ENCODE data around the gene LENG9. TPM values are rescaled to one million over a fixed set of nuclear protein-coding genes. Genes with fewer than 3 reads are reported as not detected.

Gene LENG9
- total RNA-seq, 4 donors from 2014 or later, result 5.9 to 10.3 (median 9.4) TPM

GRCh38 chr19:54453921-54454780, 9.4 kb downstream of the LENG9 start:
- H3K36me3 ChIP-seq, result peaks cover 3 to 80% (median 64%) of the 10 kb centered on the region in 3 donors

GRCh38 chr19:54452626-54453025, 11.0 kb downstream of the LENG9 start:
- peaks cover 3 to 65% (median 53%) of the 10 kb centered on the region in 3 donors for H3K36me3 ChIP-seq
- no peaks in the 10 kb centered on the region for H3K9me3 ChIP-seq
- no peak overlapping the region for H3K4me3 ChIP-seq
- no peak overlapping the region for H3K27ac ChIP-seq
- DNase-seq (ENCODE audit: low spot score in 2 of 2), result no peak
- 89 to 92% methylated on average over 10 to 11 of the region's 11 CpGs for WGBS, 2 donors
- no peaks in the 10 kb centered on the region for H3K27me3 ChIP-seq
- no peak for TF ChIP-seq POLR2A (IDR thresholded peaks at IDR 0.05)
- TF ChIP-seq CTCF (IDR thresholded peaks at IDR 0.05), result no peak
- no peak for TF ChIP-seq EP300 (IDR thresholded peaks at IDR 0.05)
- peaks cover 0 to 52% (median 19%) of the 10 kb centered on the region in 4 donors for H3K4me1 ChIP-seq

More at GRCh38 chr19:54453921-54454780, 9.4 kb downstream of the LENG9 start:
- no peak for TF ChIP-seq EP300 (IDR thresholded peaks at IDR 0.05)
- no peak for TF ChIP-seq POLR2A (IDR thresholded peaks at IDR 0.05)
- no peak for TF ChIP-seq CTCF (IDR thresholded peaks at IDR 0.05)
- Histone ChIP-seq H3K4me3 (no peak overlapping the region), H3K27ac (no peak overlapping the region), H3K4me1 (peaks cover 0 to 62% (median 18%) of the 10 kb centered on the region in 4 donors), H3K27me3 (no peaks in the 10 kb centered on the region), H3K9me3 (no peaks in the 10 kb centered on the region)
- 89 to 94% methylated on average over 29 to 30 of the region's 31 CpGs for WGBS, 2 donors
- DNase-seq (ENCODE audit: low spot score in 2 of 2), result no peak

GRCh38 chr19:54451997-54452396, 11.6 kb downstream of the LENG9 start:
- 81 to 89% methylated on average over 11 of the region's 11 CpGs for WGBS, 2 donors
- Histone ChIP-seq H3K4me3 (no peak overlapping the region), H3K36me3 (peaks cover 3 to 59% (median 47%) of the 10 kb centered on the region in 3 donors), H3K27ac (no peak overlapping the region), H3K9me3 (no peaks in the 10 kb centered on the region), H3K4me1 (peaks cover 0 to 58% (median 25%) of the 10 kb centered on the region in 4 donors), H3K27me3 (no peaks in the 10 kb centered on the region)
- TF ChIP-seq POLR2A (IDR thresholded peaks at IDR 0.05) (no peak), CTCF (IDR thresholded peaks at IDR 0.05) (no peak), EP300 (IDR thresholded peaks at IDR 0.05) (no peak)
- no peak for DNase-seq (ENCODE audit: low spot score in 2 of 2)

GRCh38 chr19:54451331-54451871, 12.2 kb downstream of the LENG9 start:
- no peak overlapping the region for H3K4me3 ChIP-seq
- H3K36me3 ChIP-seq, result peaks cover 3 to 53% (median 41%) of the 10 kb centered on the region in 3 donors
- no peaks in the 10 kb centered on the region for H3K27me3 ChIP-seq
- H3K27ac ChIP-seq, result peak overlapping the region in 1 of 4 donors; percentile 24
- DNase-seq (ENCODE audit: low spot score in 2 of 2), result no peak
- H3K4me1 ChIP-seq, result peaks cover 0 to 64% (median 29%) of the 10 kb centered on the region in 4 donors
- no peak for TF ChIP-seq EP300 (IDR thresholded peaks at IDR 0.05)
- 38% methylated on average over 9 of the region's 9 CpGs for WGBS, 2 donors
- no peaks in the 10 kb centered on the region for H3K9me3 ChIP-seq

- Histone ChIP-seq H3K27ac (peak overlapping the region; percentile 77 to 98 (median 94)), H3K4me1 (peaks cover 0 to 75% (median 29%) of the 10 kb centered on the region in 4 donors), H3K27me3 (no peaks in the 10 kb centered on the region), H3K36me3 (peaks cover 3 to 51% (median 26%) of the 10 kb centered on the region in 3 donors), H3K9me3 (no peaks in the 10 kb centered on the region), H3K4me3 (peak overlapping the region; percentile 63 to 96 (median 75))
- no peak for TF ChIP-seq EP300 (IDR thresholded peaks at IDR 0.05)
- no peak for TF ChIP-seq POLR2A (IDR thresholded peaks at IDR 0.05)
- TF ChIP-seq CTCF (IDR thresholded peaks at IDR 0.05), result no peak
- WGBS, 2 donors, result 0 to 1% methylated on average over 19 to 21 of the region's 21 CpGs
- DNase-seq (ENCODE audit: low spot score in 2 of 2), result no peak
These were observed 13.9 kb downstream of the LENG9 start for GRCh38 chr19:54449701-54450069.

Measured in tibial nerve (tissue), 4 donors.